GM18517 (cell line): ENCODE data around the gene MYO5B.
"Not testable (repeated sequence)": the region's sequence is repeated elsewhere in the genome, so short reads cannot be mapped to it uniquely, and the experiment has no call there.

Source experiments
- ATAC-seq: cut with Tn5 transposase; IDR thresholded peaks from one replicate; pipeline ENCODE4 v1.9.1; 2021; ENCODE audit warnings: mild to moderate bottlenecking, moderate library complexity; ENCODE audit not compliant: unreplicated experiment

The MYO5B gene

DNA sequence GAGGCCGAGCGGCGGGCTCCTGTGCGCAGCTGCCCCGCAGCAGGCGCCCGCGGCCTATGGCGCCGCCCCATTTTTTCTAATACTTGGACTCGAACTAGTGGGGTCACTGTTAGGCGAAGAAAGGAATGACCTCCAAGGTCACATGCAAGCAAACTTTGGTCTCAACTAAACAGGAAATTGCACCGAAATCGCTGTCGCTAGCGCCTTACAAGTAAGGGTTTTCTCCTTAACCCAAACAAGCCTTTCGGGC, 382.0 kb downstream of the MYO5B start:
- peak; percentile 38 for ATAC-seq

DNA sequence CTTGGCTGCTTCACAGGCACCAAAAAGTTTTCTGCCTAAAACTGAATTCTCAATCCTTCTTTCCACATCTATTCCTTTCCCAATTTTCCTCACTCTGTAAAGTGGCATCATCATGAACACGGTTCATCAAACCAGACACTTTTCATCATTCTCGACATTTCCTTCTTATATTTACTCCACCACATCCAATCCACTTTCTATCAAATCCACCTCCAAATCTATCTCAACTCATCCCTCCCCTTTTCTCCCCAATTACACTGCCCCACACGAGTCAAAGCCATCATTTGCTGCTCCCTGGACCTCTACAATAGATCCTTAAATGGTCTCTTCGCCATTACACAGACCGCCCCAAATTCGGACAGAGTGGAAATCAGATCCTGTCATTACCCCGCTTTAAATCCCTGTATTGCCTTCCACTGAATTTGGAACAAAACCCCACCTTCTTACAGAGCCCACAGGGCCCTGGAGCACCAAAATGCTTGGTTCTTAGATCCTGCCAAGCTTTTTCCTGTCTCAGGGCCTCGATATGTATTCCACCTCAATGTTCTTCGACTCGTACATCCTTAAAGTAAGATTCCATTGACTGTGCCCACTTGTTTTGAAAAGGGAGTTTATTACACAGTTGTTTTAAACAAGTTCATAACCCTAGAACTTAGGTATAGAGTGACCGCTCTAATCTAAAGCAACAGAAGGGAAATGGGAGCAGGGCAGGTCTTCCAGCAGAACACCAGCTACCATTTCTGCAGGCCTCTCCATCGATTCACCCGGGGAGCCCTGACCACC, 382.5 kb downstream of the MYO5B start:
- no peak for ATAC-seq

DNA sequence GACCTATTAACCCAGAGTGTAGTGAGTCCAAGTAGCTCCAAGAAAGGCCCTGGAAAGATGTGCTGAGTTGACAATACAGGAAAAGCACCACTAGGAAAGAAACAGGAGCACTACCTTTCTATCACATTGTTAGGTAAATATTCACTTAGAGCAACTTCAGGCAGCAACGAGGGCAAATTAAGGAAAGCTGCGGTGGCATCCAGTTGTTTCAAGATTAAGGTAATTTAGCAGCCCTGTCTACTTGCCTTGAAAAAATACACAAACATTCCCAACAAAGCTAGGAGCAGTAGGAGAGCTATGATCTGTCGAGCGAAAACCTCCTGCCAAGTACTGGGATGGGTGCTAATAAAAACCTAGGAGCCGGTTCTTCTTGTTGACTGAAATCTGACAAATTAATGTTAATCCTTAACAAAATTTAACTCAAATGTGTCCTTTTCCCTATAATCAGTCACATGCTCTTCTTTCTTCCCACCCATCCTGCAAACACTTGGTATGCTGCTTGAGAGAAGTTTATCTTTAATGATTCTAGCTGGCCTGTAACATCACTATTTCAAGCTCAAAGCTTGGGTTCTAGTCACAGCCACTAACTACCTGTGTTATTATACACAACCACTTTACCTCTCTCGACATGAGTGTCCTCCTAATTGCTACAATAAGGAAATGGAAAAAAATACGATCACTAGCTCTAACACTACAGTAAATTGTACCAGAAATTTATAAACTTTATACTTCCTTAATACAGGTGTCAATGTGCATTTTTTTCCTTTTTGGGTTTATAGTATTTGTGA, 383.6 kb downstream of the MYO5B start:
- ATAC-seq: no peak

DNA sequence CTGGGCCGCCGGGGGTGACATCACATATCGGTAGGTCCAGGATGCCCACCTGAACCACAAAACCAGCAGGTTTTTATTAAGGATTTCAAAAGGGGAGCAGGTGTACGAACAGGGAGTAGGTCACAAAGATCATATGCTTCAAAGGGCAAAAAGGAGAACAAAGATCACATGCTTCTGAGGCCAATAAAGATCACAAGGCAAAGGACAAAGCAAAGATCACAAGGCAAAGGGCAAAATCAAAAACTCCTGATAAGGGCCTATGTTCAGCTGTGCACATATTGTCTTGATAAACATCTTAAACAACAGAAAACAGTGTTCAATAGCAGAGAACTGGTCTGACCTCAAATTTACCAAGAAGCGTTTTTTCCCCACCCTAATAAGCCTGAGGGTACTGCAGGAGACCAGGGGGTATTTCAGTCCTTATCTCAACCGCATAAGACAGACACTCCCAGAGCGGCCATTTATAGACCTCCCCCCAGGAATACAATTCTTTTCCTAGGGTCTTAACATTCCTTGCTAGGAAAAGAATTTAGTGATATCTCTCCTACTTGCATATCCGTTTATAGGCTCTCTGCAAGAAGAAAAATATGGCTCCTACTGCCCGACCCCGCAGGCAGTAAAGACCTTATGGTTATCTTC, 386.3 kb downstream of the MYO5B start:
- not testable (repeated sequence) for ATAC-seq

DNA sequence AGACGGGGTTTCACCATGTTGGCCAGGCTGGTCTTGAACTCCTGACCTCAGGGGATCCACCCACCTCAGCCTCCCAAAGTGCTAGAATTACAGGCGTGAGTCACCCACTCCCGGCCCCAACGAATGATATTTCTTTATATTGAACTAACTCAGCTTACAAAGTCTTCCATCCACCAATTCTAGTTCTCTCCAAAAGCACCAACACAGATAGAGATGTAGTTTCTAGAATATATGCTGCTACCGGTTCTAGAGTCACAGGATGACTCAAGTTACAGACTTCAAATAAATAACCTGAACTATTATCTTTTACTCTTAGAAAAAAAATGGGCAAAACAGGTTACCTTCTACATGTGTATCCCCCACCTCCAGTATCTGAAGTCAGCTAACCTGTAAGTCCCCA, 390.9 kb downstream of the MYO5B start:
- no peak for ATAC-seq

DNA sequence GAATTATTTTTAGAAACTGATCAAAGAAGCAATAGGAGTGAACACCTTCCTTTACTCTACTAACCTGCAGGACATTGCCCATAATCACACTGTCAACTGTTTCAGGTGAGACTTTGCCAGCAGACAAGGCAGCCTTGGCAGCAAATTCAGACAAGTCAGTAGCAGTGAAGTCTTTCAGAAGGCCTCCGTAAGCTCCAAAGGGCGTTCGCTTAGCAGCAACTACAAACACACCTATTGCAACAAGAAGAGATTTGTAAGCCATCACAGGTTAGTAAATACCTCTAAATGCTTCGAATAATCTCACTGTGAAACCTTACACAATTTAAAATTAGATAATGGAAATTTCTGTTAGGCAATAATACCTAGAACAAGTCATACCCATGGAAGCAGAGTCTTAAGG, 392.3 kb downstream of the MYO5B start:
- no peak for ATAC-seq

DNA sequence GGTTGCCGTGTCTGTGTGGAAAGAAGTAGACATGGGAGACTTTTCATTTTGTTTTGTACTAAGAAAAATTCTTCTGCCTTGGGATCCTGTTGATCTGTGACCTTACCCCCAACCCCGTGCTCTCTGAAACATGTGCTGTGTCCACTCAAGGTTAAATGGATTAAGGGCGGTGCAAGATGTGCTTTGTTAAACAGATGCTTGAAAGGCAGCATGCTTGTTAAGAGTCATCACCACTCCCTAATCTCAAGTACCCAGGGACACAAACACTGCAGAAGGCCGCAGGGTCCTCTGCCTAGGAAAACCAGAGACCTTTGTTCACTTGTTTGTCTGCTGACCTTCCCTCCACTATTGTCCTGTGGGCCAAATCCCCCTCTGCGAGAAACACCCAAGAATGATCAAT, 394.5 kb downstream of the MYO5B start:
- ATAC-seq: not testable (repeated sequence)

- not testable (repeated sequence) for ATAC-seq
Observed at GRCh38 chr18:49799806-49800205, 395.1 kb downstream of the MYO5B start.

DNA sequence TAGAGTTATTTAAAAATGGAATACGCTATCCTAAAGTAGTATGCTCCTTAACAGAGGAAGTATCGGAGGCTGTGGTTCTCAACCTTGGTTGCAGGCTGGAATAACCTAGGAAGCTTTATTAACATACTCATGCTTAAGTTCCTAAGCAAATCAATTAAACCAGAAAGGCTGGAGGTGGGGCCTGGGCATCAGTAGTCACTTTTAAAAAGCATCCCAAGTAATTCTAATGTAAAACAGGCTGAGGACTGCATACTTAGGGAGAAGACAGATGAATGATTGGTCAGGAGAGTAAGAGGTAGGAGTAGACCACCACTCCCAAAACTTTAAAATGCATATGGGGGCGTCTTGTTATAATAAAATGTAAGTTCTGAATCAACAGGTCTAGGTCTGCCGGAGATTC, 396.9 kb downstream of the MYO5B start:
- ATAC-seq: no peak

DNA sequence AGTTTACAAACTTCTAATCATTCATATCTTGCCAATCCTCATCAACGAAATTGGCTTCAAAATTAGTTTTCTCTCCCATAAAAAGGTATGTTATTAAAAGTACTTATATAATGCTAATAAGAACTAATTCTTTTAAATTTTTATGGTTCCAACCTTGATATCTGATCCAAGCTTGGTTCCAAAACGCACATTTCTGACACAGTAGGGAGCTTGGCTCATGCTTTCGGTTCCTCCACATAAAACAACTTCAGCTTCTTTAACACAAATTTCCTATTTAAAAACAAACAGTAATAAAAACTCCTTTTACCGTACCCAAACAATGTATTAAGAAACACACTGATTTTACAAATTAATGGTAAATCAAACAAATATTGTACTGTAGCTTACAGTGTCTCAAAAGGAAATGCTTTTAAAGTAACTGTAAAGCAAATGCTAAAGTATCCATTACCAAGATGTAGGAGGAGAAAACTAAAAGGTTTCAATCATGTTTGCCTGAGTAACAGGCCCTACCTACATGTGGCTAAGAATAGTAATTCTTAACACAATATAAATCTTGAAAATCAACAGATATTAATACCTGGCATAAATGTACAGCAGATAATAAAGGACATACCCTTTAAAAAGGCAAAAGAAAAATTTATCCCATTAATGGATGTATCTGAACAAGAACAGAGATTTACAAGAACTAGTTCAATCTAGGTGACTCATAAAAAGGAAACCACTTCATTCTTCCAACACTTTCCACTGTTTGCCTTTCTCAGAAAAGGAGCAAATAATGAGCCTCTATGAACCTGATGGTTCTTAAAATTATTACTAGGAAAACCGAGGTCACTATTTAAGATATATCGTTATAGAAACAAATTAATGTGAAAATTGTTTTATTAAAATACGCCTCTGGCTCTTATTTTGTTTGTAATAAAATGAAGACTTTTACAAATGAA, 399.1 kb downstream of the MYO5B start:
- no peak for ATAC-seq

- no peak for ATAC-seq
Observed at GRCh38 chr18:49794743-49795142, 400.2 kb downstream of the MYO5B start.

- ATAC-seq: not testable (repeated sequence)
Observed at GRCh38 chr18:49789560-49790134, 405.3 kb downstream of the MYO5B start.

- peak; percentile 71 for ATAC-seq
Observed at GRCh38 chr18:49788327-49788898, 406.5 kb downstream of the MYO5B start.

DNA sequence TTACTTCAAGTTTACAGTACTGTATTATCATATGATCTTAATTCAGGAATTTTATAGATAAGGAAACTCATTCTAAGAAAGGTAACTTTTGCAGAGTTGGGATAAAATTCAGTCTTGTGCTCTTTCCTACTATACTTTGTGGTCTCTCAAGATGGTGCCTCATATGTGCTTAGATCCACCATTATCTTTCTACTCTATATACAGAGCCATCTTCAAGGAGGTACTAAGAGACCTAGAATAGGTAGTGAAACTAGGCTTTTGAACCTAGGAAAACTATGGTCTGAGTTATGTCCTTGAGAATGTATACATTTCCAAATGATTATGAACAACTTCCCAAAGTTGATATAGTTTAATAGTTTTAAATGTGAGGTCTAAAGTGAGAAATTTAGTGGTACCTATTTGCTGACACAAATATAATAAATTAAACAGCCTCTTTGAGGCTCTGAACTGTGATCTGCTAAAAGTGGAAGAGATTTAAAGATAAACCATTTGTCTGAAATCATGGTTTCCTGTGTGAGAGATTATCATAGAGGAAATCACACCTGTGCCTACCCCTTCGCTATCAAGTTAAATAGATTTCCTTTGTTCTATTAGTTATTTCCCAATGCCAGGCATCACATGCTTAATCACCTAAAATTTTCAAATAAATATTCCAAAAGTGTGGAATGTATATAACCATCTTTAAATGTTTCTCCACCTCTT, 408.8 kb downstream of the MYO5B start:
- no peak for ATAC-seq

DNA sequence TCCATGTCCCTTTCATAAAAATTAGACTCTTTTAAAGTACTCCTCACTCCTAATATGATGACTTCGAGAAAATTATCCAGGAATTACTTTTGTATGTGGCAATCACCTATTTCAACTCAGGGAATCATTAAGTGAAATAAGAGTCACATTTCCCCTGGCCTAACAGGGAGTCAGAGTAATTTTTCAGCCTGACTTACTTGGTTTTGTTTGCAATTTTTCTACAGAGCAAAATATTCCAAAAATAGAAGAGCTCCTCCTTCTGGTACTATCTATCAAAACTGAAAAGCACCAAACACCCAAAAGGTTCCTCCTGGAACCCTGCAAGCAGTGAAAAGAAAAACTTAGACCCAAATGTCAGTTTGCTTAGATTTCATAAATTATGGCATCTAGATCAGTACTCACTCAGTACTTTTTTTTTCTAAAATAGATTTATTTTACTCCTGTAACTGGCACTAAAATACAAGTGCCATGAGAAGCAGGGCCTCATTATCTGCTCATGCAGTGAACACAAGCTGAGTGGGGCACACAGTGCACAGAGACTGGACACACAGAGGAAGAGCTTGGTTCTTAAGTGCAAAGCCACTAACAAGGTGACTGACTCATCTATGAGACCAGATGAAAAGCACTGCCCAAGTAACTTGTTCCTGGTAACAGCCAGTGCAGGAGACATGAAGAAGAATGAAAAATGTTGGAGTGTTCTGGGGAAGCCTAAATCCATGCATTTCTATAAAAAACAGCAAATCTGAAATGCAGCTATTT, 410.3 kb downstream of the MYO5B start:
- no peak for ATAC-seq

DNA sequence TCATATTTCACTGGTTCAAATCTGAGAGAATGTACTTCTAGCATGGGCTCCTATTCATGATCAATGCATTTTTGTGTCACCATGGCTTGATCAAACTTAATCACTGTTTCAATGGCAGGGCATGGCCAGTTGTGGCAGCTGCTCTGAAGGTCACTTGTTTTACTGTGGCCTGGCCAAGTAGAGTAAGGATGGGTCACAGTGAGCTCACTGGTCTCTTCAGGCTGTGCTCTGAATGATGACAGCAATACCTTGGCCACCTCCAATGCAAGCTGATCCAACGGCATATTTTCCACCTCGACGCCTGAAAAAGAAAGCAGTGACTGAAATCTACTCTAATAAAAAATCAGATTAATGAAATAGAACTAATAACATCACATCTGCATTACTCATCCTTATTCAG, 411.3 kb downstream of the MYO5B start:
- ATAC-seq: not testable (repeated sequence)

DNA sequence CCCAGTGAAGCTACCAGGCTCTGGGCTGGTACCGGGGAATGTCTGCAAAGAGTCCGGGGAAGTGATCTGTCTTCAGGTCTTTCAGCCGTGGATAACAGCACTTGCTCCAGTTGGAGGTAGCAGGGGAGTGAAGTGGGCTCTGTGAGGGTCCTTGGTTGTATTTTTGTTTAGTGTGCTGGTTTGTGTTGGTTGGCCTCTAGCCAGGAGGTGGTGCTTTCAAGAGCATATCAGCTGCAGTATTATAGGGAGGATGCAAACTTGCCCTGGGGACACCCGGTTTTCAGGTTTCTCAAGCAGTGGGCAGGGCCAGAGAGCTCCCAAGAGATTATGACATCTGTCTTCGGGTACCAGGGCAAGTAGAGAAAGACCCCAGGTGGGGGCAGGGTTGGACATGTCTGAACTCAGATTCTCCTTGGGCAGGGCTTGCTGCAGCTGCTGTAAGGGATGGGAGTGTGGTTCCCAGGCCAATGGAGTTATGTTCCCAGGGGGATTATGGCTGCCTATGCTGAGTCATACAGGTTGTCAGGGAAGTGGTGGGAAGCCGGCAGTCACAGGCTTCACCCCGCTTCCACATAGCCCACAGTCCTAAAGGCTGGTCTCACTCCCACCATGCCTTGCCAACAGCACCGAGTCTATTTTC, 416.0 kb downstream of the MYO5B start:
- no peak for ATAC-seq
